Heart right ventricle (tissue), 16 donors: ENCODE measurements around the gene LRRC74A. TPM values are rescaled to one million over a fixed set of nuclear protein-coding genes. Genes with fewer than 3 reads are reported as not detected.

Experiments
- ATAC-seq, 8 donors: fragments of 200-7000 bp; cut with Tn5 transposase; one replicate each; pipeline ENCODE4 v1.9.1; 2020; ENCODE audit warnings: mild to moderate bottlenecking in 8 of 8, moderate library complexity in 8 of 8, moderate number of reproducible peaks in 1 of 8
- DNase-seq, 2 donors: peaks; one replicate each; pipeline ENCODE4 v3.0.0-alpha.2; 2020
- H3K27ac ChIP-seq, 10 donors: fragments of 200-600 bp; sonication (generic) in 2 of 10; one replicate each; pipeline versions ENCODE4 v1.5.0 to v1.8.0; 2020 to 2022; ENCODE audit warnings: mild to moderate bottlenecking in 3 of 10
- H3K27me3 ChIP-seq, 7 donors: fragments of 200-600 bp; one replicate each; pipeline ENCODE4 v1.8.0; 2021 to 2022; ENCODE audit warnings: mild to moderate bottlenecking in 2 of 7
- H3K36me3 ChIP-seq, 9 donors: fragments of 200-600 bp; sonication (generic) in 1 of 9; one replicate each; pipeline versions ENCODE4 v1.5.0 to v1.8.0; 2020 to 2022; ENCODE audit warnings: mild to moderate bottlenecking in 2 of 9
- H3K4me1 ChIP-seq, 9 donors: fragments of 200-600 bp; sonication (generic) in 1 of 9; one replicate each; pipeline versions ENCODE4 v1.5.0 to v1.8.0; 2020 to 2022; ENCODE audit warnings: mild to moderate bottlenecking in 4 of 9
- H3K4me3 ChIP-seq, 10 donors: fragments of 200-600 bp; sonication (generic) in 2 of 10; one replicate each; pipeline versions ENCODE4 v1.5.0 to v1.8.0; 2020 to 2022; ENCODE audit warnings: mild to moderate bottlenecking in 7 of 10, moderate library complexity in 2 of 10
- H3K9me3 ChIP-seq, 11 donors: fragments of 200-600 bp in 10 of 11; sonication (generic) in 2 of 11; one replicate each; pipeline versions ENCODE4 v1.5.0 to v1.8.0; 2013 to 2022; ENCODE audit warnings: mild to moderate bottlenecking in 2 of 11, control low read depth in 1 of 11, moderate library complexity in 1 of 11
- CTCF ChIP-seq, 9 donors: fragments of 200-600 bp; sonication (generic) in 2 of 9; IDR thresholded peaks; one replicate each; pipeline versions ENCODE4 v1.5.0 to v1.8.0; 2021 to 2022; ENCODE audit warnings: antibody characterized with exemption in 9 of 9, mild to moderate bottlenecking in 5 of 9, moderate library complexity in 1 of 9
- WGBS, 2 donors: extraction: QIAGEN DNeasy Blood & Tissue Kit; methylation state at CpG; one replicate each; pipeline ENCODE4 v1.1.7; 2013; ENCODE audit warnings: inconsistent platforms in 1 of 2; 5-methylcytosine and 5-hydroxymethylcytosine counted together
- intact Hi-C, 10 donors: fragments of 100-400 bp; cut with DNase I; formaldehyde crosslinking; loops; one replicate each; pipeline versions ENCODE4 v1.11.1 to v1.14.2; 2022
- polyA plus RNA-seq, 2 donors: library from polyadenylated mRNA; stranded (reverse); fragments of 200-250 nt; gene quantifications; one replicate each; pipeline ENCODE4 v1.2.3, GENCODE V29; 2013
- total RNA-seq, 10 donors: library from RNA; stranded (reverse); fragmentation: NEBNext Ultra II Directional in 3 of 10; extraction: Animal tissue kit (Norgen Biotek cat#: 25700) in 3 of 10; gene quantifications; one replicate each; pipeline versions ENCODE4 v1.2.1 to v1.2.4, GENCODE V29; 2021 to 2023
- donor health status: Arrhythmogenic right ventricular cardiomyopathy.
- donor health status: ischemic (EF 13 %, LVEDD 7.1; RV severe dilation, severe dysfunction).
- donor health status: healthy with polysubstance abuse.
- donor health status: DM: no; HTN: yes; CAD: no.
- donor health status: DM: no; HTN: no; CAD: no.
- donor health status: ischemic (EF 25% LVEDD 6.9; RV normal size, moderate dysfunction).
- donor health status: ischemic (EF 25% LVEDD 5.7; RV mildly dilated, moderate dysfunction).
- donor health status: healthy.
- donor health status: DM: yes; HTN: yes; CAD: no.
- donor health status: Ischemic cardiomyopathy.
- donor health status: ischemic (EF 35%, LVEDD 5.7; RV mildly dilated, moderate dysfunction).
- donor health status: nonischemic (EF 11% LVEDD 7.7; RV severe dilation, severe dysfunction).
- donor health status: DM: yes; HTN: yes; CAD: no.
- donor health status: PGD.
- donor health status: ischemic (EF 29% LVEDD 5.4; RV normal size, mild dysfunction).
- donor health status: nonischemic (EF 23%, LVEDD 6.1; RV moderate dilation, normal function).

The LRRC74A gene
- total and polyA plus RNA-seq, 12 donors: not detected

GRCh38 chr14:76867516-76868453 lies 41.6 kb downstream of the LRRC74A start:
- Histone ChIP-seq H3K9me3 (no peaks in the 10 kb centered on the region), H3K4me1 (peaks cover 8 to 49% (median 43%) of the 10 kb centered on the region in 9 donors), H3K27ac (peak overlapping the region; percentile 3 to 75 (median 49)), H3K4me3 (no peak overlapping the region), H3K27me3 (no peaks in the 10 kb centered on the region), H3K36me3 (no peaks in the 10 kb centered on the region)
- TF ChIP-seq CTCF (IDR thresholded peaks at IDR 0.05): no peak
- ATAC-seq (peak in 6 of 8 donors; percentile 12 to 39 (median 24)), DNase-seq (no peak)
- 74% methylated on average over 23 to 25 of the region's 25 CpGs for WGBS, 2 donors
- intact Hi-C loops: loop anchor here in 1 of 10 donors (10.0 kb wide), 1 partner anchor 153 kb away; no protein-coding TSS in a partner anchor

GRCh38 chr14:76868454-76869170 lies 42.4 kb downstream of the LRRC74A start:
- H3K9me3 ChIP-seq: no peaks in the 10 kb centered on the region
- intact Hi-C loops: loop anchor here in 1 of 10 donors (10.0 kb wide), 1 partner anchor 154 kb away; no protein-coding TSS in a partner anchor
- no peaks in the 10 kb centered on the region for H3K27me3 ChIP-seq
- peak overlapping the region in 3 of 10 donors; percentile 48 to 59 (median 50) for H3K27ac ChIP-seq
- ATAC-seq (no peak), DNase-seq (no peak)
- H3K36me3 ChIP-seq: no peaks in the 10 kb centered on the region
- WGBS, 2 donors: 86 to 88% methylated on average over 29 of the region's 29 CpGs
- no peak overlapping the region for H3K4me3 ChIP-seq
- TF ChIP-seq CTCF (IDR thresholded peaks at IDR 0.05): no peak
- peaks cover 8 to 44% (median 39%) of the 10 kb centered on the region in 9 donors for H3K4me1 ChIP-seq

GRCh38 chr14:76870166-76870565 lies 44.0 kb downstream of the LRRC74A start:
- 68 to 76% methylated on average over 7 of the region's 7 CpGs for WGBS, 2 donors
- no peaks in the 10 kb centered on the region for H3K9me3 ChIP-seq
- DNase-seq: no peak
- no peaks in the 10 kb centered on the region for H3K36me3 ChIP-seq
- H3K27ac ChIP-seq: no peak overlapping the region
- peak in 3 of 9 donors; percentile 8 to 27 (median 9) for TF ChIP-seq CTCF (IDR thresholded peaks at IDR 0.05)
- H3K4me3 ChIP-seq: no peak overlapping the region
- intact Hi-C loops: loop anchor here in 6 of 10 donors (5.0 to 10.0 kb wide), 4 partner anchors 155 to 447 kb away; no protein-coding TSS in a partner anchor
- ATAC-seq: no peak
- peaks cover 5 to 31% (median 26%) of the 10 kb centered on the region in 9 donors for H3K4me1 ChIP-seq
- H3K27me3 ChIP-seq: no peaks in the 10 kb centered on the region
